ENCODE measurements around the gene LY9. TPM values are rescaled to one million over a fixed set of nuclear protein-coding genes. Genes with fewer than 3 reads are reported as not detected.

LY9 gene
- total and polyA plus RNA-seq, 2 donors from 2014 or later, result 0.41 to 3.5 TPM

GRCh38 chr1:160863061-160863773 is 67.2 kb downstream of the LY9 start:
- no peak for DNase-seq
- no peaks in the 10 kb centered on the region for H3K27me3 ChIP-seq (ENCODE audit: control insufficient read depth, insufficient read depth, low read length)
- H3K9ac ChIP-seq (ENCODE audit: low read length in 3 of 3), result no peak overlapping the region
- FAIRE-seq, result no peak
- no peaks in the 10 kb centered on the region for H3K4me1 ChIP-seq (ENCODE audit: control insufficient read depth in 2 of 3, insufficient read depth in 2 of 3, low read depth in 1 of 3, low read length in 3 of 3)
- H3K36me3 ChIP-seq (ENCODE audit: control insufficient read depth in 2 of 3, insufficient read depth in 3 of 3, low read length in 3 of 3), result no peaks in the 10 kb centered on the region
- intact Hi-C loops (cut with DNase I), result no loop called here
- no peak overlapping the region for H3K4me3 ChIP-seq (ENCODE audit: low read length in 3 of 3)
- TF ChIP-seq, protein P1, sequence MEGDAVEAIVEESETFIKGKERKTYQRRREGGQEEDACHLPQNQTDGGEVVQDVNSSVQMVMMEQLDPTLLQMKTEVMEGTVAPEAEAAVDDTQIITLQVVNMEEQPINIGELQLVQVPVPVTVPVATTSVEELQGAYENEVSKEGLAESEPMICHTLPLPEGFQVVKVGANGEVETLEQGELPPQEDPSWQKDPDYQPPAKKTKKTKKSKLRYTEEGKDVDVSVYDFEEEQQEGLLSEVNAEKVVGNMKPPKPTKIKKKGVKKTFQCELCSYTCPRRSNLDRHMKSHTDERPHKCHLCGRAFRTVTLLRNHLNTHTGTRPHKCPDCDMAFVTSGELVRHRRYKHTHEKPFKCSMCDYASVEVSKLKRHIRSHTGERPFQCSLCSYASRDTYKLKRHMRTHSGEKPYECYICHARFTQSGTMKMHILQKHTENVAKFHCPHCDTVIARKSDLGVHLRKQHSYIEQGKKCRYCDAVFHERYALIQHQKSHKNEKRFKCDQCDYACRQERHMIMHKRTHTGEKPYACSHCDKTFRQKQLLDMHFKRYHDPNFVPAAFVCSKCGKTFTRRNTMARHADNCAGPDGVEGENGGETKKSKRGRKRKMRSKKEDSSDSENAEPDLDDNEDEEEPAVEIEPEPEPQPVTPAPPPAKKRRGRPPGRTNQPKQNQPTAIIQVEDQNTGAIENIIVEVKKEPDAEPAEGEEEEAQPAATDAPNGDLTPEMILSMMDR (IDR thresholded peaks at IDR 0.05; ENCODE audit: borderline replicate concordance, extremely low read depth, insufficient read depth), result no peak
- no peak overlapping the region for H3K27ac ChIP-seq (ENCODE audit: low read depth in 2 of 2, low read length in 2 of 2)
- no peaks in the 10 kb centered on the region for H3K9me3 ChIP-seq (ENCODE audit: control insufficient read depth in 2 of 3, insufficient read depth in 1 of 3, low read length in 3 of 3)

DNA sequence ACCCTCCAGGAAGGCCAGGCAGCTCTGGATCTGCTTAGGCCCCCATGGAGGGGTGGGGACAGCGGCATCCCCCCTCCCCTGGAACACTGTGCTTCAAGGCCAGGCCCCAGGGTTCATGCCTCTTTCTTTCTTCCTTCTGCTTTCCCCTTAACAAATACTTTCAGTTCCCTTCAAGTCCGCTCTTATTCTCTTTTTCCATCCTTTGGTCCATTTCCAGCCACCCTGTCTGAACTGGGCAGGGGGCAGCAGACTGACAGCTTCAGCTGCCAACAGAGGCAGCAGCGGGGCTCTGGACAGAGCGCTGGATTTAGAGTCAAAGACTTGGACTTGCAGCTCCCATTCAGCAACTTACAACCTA is 67.8 kb downstream of the LY9 start:
- DNase-seq (no peak), FAIRE-seq (no peak)
- H3K4me1 ChIP-seq (ENCODE audit: control insufficient read depth in 2 of 3, insufficient read depth in 2 of 3, low read depth in 1 of 3, low read length in 3 of 3), result no peaks in the 10 kb centered on the region
- H3K36me3 ChIP-seq (ENCODE audit: control insufficient read depth in 2 of 3, insufficient read depth in 3 of 3, low read length in 3 of 3), result no peaks in the 10 kb centered on the region
- no peak overlapping the region for H3K9ac ChIP-seq (ENCODE audit: low read length in 3 of 3)
- TF ChIP-seq, protein P1 (IDR thresholded peaks at IDR 0.05; ENCODE audit: borderline replicate concordance, extremely low read depth, insufficient read depth), result no peak
- H3K27ac ChIP-seq (ENCODE audit: low read depth in 2 of 2, low read length in 2 of 2), result no peak overlapping the region
- no peak overlapping the region for H3K4me3 ChIP-seq (ENCODE audit: low read length in 3 of 3)
- H3K27me3 ChIP-seq (ENCODE audit: control insufficient read depth, insufficient read depth, low read length), result no peaks in the 10 kb centered on the region
- intact Hi-C loops (cut with DNase I), result no loop called here
- H3K9me3 ChIP-seq (ENCODE audit: control insufficient read depth in 2 of 3, insufficient read depth in 1 of 3, low read length in 3 of 3), result no peaks in the 10 kb centered on the region

GRCh38 chr1:160864173-160864572 is 68.2 kb downstream of the LY9 start:
- intact Hi-C loops (cut with DNase I), result no loop called here
- DNase-seq (no peak), FAIRE-seq (no peak)
- TF ChIP-seq, protein P1 (IDR thresholded peaks at IDR 0.05; ENCODE audit: borderline replicate concordance, extremely low read depth, insufficient read depth), result no peak
- H3K9me3 ChIP-seq (ENCODE audit: control insufficient read depth in 2 of 3, insufficient read depth in 1 of 3, low read length in 3 of 3), result no peaks in the 10 kb centered on the region
- H3K4me1 ChIP-seq (ENCODE audit: control insufficient read depth in 2 of 3, insufficient read depth in 2 of 3, low read depth in 1 of 3, low read length in 3 of 3), result no peaks in the 10 kb centered on the region
- H3K36me3 ChIP-seq (ENCODE audit: control insufficient read depth in 2 of 3, insufficient read depth in 3 of 3, low read length in 3 of 3), result no peaks in the 10 kb centered on the region
- no peaks in the 10 kb centered on the region for H3K27me3 ChIP-seq (ENCODE audit: control insufficient read depth, insufficient read depth, low read length)
- H3K27ac ChIP-seq (ENCODE audit: low read depth in 2 of 2, low read length in 2 of 2), result no peak overlapping the region
- H3K9ac ChIP-seq (ENCODE audit: low read length in 3 of 3), result no peak overlapping the region
- no peak overlapping the region for H3K4me3 ChIP-seq (ENCODE audit: low read length in 3 of 3)

GRCh38 chr1:160865337-160865736 is 69.4 kb downstream of the LY9 start:
- intact Hi-C loops (cut with DNase I), result no loop called here
- no peak overlapping the region for H3K4me3 ChIP-seq (ENCODE audit: low read length in 3 of 3)
- no peaks in the 10 kb centered on the region for H3K4me1 ChIP-seq (ENCODE audit: control insufficient read depth in 2 of 3, insufficient read depth in 2 of 3, low read depth in 1 of 3, low read length in 3 of 3)
- H3K27me3 ChIP-seq (ENCODE audit: control insufficient read depth, insufficient read depth, low read length), result no peaks in the 10 kb centered on the region
- FAIRE-seq (no peak), DNase-seq (no peak)
- no peak overlapping the region for H3K27ac ChIP-seq (ENCODE audit: low read depth in 2 of 2, low read length in 2 of 2)
- H3K9me3 ChIP-seq (ENCODE audit: control insufficient read depth in 2 of 3, insufficient read depth in 1 of 3, low read length in 3 of 3), result no peaks in the 10 kb centered on the region
- no peak overlapping the region for H3K9ac ChIP-seq (ENCODE audit: low read length in 3 of 3)
- TF ChIP-seq, protein P1 (IDR thresholded peaks at IDR 0.05; ENCODE audit: borderline replicate concordance, extremely low read depth, insufficient read depth), result no peak
- H3K36me3 ChIP-seq (ENCODE audit: control insufficient read depth in 2 of 3, insufficient read depth in 3 of 3, low read length in 3 of 3), result no peaks in the 10 kb centered on the region
